ENCODE measurements around the gene SND1.

- TF ChIP-seq, protein P1, sequence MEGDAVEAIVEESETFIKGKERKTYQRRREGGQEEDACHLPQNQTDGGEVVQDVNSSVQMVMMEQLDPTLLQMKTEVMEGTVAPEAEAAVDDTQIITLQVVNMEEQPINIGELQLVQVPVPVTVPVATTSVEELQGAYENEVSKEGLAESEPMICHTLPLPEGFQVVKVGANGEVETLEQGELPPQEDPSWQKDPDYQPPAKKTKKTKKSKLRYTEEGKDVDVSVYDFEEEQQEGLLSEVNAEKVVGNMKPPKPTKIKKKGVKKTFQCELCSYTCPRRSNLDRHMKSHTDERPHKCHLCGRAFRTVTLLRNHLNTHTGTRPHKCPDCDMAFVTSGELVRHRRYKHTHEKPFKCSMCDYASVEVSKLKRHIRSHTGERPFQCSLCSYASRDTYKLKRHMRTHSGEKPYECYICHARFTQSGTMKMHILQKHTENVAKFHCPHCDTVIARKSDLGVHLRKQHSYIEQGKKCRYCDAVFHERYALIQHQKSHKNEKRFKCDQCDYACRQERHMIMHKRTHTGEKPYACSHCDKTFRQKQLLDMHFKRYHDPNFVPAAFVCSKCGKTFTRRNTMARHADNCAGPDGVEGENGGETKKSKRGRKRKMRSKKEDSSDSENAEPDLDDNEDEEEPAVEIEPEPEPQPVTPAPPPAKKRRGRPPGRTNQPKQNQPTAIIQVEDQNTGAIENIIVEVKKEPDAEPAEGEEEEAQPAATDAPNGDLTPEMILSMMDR (IDR thresholded peaks at IDR 0.05) = no peak
- TF ChIP-seq POLR2A (IDR thresholded peaks at IDR 0.05) = no peak
Measured at GRCh38 chr7:128076796-128077271, 424.8 kb downstream of the SND1 start.
